Activated CD8-positive, alpha-beta memory T cell treated with anti-CD3 and anti-CD28 coated beads, Interleukin-2, amount 50 U/mL, for 4 hours (primary cell): ENCODE results near the gene ZEB2.

ENCODE experiments used
- DNase-seq: peaks from one replicate; pipeline ENCODE4 v3.0.0-alpha.2; 2020

The ZEB2 gene

DNA sequence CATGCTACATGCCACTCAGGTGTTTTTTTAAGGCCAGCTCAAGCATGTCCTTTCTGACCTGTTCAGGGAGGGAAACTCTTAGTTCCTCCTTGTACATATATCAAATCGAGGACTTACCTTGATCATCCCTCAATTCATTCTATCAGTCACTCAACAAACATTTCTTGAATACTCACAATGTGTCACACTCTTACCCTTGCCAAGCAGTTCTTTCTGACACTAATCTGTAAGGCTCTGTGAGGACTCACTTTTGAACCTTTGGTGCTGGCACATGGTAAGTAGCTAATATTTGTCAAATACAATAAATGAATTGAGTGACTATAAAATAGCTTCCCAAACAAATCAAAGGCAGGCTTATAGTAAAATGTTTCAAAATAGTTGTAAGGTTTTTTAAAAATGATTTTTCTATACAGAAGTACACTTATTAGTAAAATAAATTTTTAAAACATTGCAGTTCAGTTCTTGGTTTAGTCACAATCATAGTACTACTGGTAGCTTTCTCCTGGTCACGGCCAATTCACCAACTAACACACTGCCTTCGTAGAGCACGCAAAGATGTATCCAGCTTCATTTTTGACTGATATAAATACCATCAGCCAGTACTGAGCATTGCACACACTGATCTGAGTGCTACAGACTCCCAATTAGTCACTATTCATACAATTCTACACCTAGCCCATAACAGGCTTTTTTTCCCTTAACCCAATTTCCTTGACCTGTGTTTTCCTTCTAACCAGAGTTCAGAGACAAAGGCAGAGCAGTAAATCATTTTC is 50.9 kb downstream of the ZEB2 start:
- no peak for DNase-seq

DNA sequence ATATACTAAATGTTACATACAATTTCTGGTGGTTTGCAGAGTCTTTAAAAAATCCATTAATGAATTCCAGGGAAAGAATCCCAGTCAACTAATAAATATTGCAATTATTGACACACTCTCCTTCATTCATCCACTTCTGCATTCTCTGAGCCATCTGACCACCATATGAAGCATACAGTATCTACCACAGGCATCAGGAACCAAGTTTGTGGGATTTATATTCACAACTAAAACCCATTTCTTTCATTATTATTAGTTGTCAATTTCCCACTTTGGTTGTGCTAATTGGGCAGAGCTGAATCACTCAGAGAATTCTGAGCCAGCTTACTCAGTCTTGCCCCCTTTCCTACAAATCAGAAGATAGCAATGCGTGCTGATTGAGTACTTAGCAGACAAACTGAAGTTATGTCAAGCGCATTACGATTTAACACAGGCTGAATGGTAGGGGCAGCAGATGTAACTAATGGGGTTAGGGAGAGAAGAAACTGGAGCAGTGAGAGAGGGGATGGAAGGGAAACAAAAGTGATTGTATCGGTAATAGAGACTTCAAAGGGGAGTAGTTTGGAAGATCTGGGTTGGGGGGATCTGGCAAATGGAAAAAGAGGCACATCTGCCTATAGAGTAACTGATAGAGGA is 52.3 kb downstream of the ZEB2 start:
- no peak for DNase-seq

DNA sequence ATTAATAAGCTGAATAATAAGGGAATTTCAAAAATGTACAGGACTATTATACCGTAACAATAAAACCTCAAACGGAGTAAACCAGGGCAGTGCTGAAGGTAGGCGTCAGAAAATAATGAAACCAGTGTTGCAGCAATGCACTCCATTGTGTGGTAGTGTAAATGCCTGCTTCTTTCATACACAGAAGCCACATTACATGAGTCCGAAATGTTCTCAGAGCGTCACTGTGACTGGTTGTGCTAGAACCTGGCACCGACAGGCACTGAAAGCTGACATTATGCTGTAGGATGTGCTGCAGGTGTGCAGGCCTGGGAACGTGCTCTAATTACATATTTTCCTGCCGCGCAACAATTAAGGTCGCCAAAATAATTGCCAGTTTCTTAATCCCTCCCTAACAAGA is 53.3 kb downstream of the ZEB2 start:
- DNase-seq, result no peak

DNA sequence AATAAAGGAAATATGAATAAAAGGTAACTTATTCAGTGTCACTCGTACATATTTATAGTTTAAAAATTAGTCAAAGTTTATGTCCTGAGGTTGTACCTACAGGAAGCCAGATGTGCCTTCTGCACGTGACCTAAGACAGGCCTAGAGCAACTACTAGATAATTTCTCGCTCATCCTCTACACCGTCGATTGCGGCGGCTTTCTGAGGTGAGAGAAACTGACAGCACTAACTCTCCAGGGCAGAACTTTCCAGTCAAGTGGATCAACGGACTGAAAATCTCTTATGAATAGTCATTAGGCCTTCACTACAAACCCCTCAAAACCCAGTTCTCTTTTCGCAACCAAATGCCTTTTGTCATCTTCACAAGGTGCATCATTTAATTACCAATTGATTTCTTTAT is 54.2 kb downstream of the ZEB2 start:
- DNase-seq, result no peak

DNA sequence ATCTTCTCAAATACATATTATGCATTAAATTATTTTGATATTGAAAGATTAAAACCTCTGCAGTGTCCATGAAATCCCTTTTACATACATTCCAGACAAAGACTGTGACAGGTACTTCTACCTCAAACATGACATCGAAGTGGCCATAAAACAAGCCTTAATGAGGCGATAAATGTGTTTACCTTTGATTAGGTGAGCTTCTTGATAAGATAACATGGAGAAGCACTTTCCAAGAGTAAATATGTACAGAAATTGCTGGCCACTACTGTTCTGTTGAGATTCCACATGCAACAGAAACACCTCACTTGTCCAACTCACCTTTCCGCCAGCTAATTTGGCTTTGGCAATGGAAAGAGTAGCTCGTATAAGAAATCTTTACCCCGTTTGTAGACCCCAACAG is 55.2 kb downstream of the ZEB2 start:
- no peak for DNase-seq

DNA sequence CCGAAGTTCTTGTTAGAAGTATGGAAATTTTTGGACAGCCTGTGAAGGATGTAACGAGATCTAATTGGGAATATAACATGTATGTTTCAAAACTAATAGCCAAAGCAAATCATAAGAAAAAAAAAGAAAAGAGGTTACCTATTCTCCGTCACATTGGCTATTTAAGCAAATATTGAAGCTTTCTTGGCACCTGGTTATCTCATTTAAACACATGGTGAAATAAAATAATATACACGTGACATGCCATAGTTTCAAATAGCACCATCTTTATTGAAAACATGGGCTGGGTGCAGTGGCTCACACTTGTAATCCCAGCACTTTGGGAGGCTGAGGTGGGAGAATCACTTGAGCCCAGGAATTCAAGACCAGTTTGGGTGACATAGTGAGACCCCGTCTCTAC is 56.7 kb downstream of the ZEB2 start:
- DNase-seq, result no peak

DNA sequence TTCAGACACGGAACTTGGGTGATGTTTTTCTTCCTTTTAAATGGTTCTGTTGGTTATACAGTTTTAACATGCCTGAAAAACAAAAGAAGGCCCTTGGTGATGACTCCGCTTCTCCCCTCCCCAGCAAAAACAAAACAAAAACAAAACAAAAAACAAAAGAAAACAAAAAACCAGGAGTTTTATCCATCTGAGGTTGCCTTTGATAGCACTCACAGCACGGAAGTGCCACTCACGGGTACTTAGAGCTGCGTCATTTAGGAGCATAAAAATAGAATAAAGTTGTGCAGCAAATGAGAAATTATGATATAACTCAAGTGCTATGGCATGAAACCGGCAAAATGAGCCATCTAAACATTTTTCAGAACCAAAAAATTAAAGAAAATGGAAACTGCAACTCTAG is 57.7 kb downstream of the ZEB2 start:
- no peak for DNase-seq

DNA sequence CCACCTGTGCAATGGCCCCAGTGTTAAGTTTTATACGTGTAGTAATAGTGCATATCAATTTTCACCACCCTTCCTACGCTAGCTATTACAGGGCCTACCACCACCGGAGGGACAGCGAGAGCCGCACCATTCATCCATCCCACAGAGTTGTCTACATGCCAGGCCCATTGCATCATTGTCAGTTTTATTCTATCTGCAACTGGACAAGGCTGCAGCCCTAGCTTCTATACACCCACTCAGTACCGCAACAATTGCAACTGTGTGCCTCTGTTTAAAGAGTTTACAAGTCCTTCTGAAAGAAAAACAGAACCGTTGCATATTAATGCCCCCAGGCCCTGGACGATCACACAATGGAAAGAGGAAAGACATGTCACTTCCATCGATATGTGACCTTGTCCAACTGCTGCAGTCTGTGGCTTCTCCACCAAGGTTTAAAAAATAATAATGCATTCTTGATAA is 58.6 kb downstream of the ZEB2 start:
- DNase-seq, result no peak

DNA sequence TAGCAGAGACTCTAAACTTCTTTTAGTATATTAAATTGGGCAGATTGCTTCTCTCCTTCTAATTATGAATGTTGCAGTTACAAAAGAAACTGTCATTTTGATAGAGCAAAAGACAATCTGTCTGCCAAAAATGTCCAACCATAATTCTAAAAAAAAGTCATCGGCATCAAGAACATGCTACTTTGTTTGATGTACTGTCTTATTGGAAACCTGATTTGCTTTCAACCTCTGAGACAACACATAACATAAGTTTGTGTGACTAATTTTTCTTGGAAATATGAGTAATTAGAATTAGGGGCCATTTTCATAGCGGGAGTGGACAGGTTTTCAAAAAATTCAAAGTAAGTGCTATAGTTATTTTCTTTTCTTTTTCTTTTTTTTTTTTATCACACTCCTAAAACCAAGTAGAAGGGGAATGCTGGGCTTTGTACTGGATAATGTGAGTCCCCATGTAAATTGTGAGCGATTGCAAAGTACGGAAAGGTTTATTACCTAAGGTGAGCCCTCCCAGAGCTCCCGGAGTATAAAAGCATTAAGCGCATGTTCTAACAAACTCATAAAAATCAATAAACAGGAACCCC is 59.1 kb downstream of the ZEB2 start:
- DNase-seq, result no peak

DNA sequence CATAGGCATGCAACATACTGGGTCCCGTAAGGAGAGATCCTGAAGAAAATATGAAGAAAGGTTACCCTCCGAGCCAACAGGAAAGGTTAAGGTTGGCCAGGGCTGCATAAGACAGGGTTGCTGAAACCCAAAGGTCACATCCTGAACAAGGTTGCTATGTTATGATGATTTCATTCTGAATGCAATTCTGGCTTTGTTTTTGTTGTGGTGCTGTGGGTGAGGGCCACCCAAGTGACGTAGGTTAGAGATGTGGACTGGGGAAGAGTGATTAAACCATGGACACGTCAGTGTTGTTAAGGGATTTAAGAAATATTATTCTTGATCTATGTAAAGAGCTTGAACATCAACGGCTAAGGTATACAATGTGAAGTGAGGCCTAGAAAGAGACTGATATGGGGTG is 60.0 kb downstream of the ZEB2 start:
- DNase-seq, result peak; percentile 32

DNA sequence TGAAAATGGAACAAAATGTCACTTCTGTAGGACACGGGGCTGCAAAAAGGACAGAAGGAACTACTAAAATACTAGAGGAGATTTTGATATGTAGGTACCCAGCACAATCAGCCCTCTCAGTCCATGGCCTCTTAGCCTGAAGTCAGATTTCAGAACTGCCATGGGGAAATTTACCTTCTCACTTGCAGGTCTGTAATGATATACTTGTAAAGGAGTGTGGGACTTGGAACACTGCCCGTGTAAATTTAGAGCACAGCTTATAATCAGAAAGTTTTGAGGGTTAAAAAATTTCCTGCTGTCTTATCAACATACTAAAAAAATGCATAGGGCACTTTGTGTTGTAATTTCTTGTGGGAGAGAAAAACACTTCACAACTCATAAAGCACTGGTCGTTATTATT is 60.6 kb downstream of the ZEB2 start:
- DNase-seq, result no peak

DNA sequence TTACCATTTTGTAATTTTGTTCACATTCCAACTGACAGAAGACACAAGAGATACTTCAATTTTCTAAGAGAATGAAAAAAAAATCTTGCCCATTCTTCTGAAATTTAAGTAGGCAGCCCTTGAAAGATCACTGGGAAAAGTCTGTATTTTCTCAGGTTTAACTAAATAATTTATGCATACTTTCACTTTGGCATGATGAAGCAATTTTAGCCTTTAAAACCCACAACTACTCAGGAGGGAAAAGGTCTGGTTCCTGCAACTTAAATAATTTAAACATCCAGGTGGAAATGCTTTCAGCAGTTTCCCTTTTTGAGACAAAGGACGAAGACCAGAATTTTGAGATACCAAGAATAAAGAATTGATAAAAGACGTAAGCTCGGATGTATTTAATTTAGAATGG is 61.4 kb downstream of the ZEB2 start:
- DNase-seq, result no peak

DNA sequence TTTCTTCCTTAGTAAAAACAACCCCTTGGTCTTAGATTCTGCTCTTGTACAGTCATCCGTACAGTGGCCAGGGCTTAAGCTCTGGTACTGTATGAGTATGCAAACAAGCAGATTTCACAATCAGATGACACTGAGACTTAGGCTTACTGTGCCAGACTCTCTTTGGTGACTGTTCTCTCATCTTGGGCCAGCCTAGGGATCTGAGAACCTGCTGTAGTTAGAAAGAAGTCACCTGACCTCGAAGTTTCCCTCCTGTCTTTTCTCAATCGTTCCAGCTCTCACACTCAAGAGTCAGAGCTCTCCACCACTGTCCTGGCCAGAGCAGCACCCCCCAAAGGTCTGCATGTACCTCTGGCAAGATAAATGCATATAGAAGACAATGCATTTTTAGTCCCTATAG is 63.2 kb downstream of the ZEB2 start:
- DNase-seq, result no peak

DNA sequence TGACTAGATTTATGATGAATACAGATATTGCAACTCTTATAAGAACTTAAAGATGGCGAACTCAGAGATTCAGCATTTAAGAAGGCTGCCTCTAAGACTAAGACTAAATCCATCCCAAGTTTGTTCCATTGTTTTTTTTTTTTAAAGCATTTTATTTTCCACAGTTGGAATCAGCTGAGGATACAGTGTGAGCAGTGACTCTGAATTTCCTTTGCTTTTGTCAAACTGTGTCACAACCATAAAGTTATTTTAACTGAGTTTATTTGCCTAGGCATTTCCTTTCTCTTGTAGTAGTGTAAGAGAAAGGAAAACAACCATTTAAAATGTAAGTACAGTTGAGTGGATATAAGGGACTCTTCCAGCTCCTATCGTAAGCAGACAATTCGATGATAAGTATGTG is 63.9 kb downstream of the ZEB2 start:
- no peak for DNase-seq

DNA sequence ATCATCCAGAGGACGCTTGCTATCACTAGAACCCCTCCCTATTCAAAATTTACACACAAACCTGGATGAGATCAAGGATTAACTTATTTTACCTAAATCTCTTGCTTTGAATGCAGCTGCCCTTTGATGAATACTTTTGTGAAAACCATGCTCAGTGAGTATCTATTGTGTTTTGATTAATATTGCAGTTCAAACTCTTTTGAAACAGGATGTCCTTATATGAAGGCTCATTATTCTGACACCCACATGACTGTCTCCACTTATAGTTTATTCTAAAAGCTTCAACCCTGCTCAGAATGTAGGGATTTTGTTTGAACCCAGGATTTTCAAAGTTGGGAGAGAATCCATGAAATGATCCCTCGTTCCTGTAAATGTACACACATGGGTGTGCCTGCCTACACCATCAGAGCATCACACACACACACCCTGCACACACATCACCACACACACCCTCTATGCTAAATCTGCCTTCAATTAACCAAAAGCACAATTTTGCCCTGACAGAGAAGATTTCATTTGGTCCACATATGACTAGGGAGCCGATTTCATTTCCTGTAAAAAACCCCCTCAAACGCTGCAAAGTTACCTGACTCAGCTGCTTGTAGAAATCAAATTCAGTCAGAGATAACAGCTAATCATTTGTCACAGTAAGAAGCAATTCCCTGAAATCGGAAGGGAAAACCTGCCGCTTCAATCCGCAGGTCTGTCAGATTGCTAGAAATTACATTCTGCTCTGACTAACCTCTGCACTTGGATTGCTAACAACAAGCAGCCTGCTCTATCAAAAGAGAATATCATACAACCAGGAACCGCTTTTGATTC is 65.2 kb downstream of the ZEB2 start:
- no peak for DNase-seq

DNA sequence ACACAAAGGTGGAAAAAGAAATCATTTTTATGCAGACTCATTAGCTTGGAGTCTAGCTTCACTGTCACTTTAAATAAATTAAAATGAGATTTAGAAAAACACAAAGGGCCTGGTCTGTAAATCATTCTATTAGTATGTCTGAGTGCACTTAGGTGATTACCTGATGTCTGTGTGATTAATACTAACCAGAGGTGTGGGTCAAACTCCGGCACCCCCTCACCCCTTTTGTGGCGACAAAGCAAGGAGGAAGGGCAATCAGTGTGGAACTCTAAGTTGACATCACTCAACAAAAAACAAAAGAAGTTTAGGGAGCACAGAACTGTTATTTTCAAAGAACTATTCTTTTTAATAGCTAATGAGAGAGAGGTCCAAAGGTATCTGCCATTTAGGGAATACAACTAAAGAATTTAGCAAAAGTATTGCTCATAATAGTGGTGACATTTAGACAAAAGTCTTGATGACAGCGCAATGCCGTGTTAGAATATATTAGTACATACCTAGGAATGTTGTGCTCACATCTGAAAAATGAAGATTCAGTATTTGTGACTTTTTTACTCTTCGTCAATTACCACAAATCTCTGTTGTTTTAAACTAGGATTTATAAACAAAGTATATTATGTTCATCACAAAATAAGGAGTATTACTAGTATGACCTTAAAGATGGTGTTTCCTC is 66.3 kb downstream of the ZEB2 start:
- DNase-seq, result no peak

DNA sequence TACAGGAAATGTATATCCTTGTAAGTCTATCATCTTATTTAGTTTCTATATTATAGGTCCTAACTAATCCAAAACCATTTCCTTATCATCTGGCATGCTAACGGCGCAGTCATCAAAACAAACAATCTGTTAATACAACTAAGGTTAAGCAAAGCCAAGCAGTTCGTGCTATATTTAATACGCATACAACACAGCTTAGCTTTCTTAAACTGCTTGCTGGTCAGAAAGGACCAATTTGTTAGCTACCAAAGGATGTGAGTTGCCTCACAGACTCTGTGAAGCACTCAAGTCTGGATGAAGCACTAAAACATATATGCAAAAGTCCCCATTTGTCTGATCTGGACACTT is 67.0 kb downstream of the ZEB2 start:
- DNase-seq, result no peak

DNA sequence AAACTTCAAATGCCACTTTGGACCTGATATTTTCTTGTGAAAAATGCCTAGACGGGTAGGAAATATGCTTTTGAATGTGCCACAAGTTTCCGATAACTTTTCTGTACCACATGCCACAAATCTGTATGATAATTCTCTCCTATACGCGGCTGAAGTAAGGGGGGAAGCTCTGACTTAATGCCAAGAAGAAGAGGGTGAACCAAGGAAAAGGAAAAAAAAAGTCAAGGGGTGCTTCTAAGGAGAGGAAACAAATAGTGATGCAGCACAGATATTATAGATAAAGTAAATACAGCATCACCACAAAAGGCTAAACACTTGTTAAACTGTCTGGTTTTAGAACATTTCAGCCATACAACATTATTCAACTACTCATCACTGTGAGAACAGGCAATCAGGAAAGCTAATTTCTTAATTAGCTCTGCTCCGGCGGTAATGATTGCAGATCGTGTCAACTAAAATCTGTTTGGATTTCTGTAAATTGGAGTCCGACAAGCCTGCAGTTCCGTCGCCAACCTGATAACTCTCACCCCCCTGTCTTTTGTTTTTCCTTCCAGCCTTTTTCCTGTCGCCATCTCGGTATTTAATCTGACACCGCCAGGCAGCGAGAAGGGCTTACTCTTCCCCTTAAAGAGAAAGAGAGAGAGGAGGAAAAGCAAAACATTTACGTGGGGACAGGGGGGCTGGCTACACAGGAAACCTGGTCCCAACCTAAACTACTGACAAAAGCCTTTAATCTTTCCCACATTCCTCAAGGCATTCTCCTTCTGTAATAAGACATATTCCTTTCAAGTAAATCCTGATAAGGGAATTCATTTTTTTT is 67.5 kb downstream of the ZEB2 start:
- no peak for DNase-seq

DNA sequence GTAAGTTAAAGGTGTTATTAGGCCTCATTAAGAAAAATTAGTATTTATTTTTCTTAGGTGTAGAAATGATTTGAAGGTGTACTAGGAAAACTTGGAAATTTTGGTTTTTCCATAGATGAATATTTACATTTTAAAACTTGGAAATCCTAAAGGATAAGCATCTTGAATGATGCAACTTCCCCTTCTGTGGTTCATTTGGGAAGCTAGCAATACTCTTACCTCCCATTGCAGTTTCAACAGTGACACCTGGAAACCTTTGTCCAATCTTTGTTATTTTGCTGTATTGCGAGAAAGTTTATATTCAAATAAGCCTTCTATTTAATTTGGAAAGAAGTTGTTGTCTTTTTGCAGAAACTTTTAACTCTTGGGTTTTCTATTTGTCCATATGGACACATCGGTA is 68.5 kb downstream of the ZEB2 start:
- DNase-seq, result no peak

DNA sequence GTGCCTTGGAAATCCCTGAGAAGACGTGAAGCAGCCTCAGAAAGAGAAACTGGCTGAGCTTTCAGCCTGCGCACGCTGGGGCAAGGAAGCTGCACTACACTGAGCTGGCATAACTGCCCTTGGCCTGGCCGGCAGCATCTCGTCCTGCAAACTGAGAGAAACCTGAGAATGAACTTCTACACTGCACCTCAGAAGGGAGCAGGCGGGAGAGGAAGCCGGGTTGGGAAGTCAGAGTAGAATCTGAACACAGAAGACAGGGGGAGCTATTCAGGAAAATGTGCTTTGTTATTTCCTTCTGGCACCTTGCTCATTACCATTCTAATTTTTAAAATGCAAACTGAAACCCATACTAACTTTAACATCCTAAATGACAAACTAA is 70.9 kb downstream of the ZEB2 start:
- no peak for DNase-seq

DNA sequence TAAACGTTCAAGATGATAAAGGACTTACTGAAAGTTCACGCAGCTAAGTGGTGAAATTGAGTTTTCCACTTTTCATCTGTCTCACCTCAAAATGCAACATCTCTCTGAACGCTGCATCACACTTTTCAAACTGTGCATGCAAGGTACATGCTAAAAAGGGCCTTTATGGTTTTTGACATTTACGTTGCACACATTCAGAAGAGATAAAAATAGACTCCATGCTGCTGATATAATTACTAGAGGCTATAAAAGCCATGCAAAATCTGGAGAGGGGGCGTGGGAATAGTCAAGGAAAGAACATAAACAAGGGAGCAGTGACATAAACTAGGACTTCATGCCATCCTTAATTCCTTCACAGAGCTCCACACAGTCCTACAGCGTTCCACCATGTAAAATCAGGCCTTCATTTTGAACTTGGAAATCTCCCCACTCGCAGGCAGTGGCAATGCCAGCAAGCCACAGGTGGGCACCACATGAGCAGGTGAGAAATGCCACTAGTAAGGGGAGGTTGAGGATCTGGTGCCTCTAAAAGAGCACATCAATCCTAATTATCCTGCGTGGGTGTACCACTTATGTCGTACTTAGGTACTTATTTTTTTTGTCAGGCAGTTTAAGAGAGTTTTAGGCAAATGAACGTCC is 71.4 kb downstream of the ZEB2 start:
- DNase-seq, result no peak

DNA sequence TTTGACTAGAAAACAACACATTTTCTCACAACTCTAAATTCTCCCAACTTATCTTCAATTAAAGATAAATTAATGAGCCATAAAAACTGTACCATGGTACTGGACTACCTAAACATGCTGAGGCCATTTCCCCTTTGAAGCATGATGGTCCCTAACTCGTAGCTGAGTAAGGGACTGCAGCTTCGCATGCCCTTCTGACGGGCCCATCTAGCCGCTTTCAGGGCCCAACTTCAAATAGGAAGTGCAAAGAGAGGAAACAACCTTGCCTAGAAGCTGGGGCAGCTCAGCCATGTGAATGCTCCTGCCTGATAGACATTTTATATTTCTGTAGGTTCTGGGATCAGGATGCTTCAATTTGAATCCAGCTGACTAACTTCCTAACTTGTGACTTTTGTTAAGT is 72.4 kb downstream of the ZEB2 start:
- no peak for DNase-seq
